Measurements from ENCODE around the gene CCDC142. TPM values are rescaled to one million over a fixed set of nuclear protein-coding genes. Genes with fewer than 3 reads are reported as not detected.

The CCDC142 gene
- polyA plus RNA-seq, 1 of the 3 experiments (the other 2 are of a cell fraction), result 8.7 TPM

- TF ChIP-seq NRF1 (IDR thresholded peaks at IDR 0.05; ENCODE audit: low read depth, low read length), result no peak
- no peak for TF ChIP-seq YY1 (IDR thresholded peaks at IDR 0.05; ENCODE audit: low read depth)
- TF ChIP-seq CTCF (IDR thresholded peaks at IDR 0.05), result no peak
- no peak for TF ChIP-seq GATA2 (CRISPR knock-in tag; IDR thresholded peaks at IDR 0.05)
- no peak; the same call in 1 of the 2 replicates for TF ChIP-seq POLR2AphosphoS5 (IDR thresholded peaks at IDR 0.05; ENCODE audit: low read depth, low read length)
- TF ChIP-seq, protein P1, sequence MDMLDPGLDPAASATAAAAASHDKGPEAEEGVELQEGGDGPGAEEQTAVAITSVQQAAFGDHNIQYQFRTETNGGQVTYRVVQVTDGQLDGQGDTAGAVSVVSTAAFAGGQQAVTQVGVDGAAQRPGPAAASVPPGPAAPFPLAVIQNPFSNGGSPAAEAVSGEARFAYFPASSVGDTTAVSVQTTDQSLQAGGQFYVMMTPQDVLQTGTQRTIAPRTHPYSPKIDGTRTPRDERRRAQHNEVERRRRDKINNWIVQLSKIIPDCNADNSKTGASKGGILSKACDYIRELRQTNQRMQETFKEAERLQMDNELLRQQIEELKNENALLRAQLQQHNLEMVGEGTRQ (IDR thresholded peaks at IDR 0.05; ENCODE audit: borderline replicate concordance, low read depth, low read length), result no peak
- TF ChIP-seq TCF12 (IDR thresholded peaks at IDR 0.05), result no peak
- TF ChIP-seq USF1 (IDR thresholded peaks at IDR 0.05; ENCODE audit: borderline replicate concordance, low read depth), result no peak
- TF ChIP-seq EZH2phosphoT487 (IDR thresholded peaks at IDR 0.05; ENCODE audit: borderline replicate concordance, low read depth), result no peak
- no peak for TF ChIP-seq ELF1 (IDR thresholded peaks at IDR 0.05)
- TF ChIP-seq RFX5 (IDR thresholded peaks at IDR 0.05; ENCODE audit: low read length), result no peak
- no peak for TF ChIP-seq GABPA (IDR thresholded peaks at IDR 0.05; ENCODE audit: low read depth)
- no peak for TF ChIP-seq TAF1 (IDR thresholded peaks at IDR 0.05; ENCODE audit: borderline replicate concordance, low read depth, low read length)
- TF ChIP-seq, protein P2, sequence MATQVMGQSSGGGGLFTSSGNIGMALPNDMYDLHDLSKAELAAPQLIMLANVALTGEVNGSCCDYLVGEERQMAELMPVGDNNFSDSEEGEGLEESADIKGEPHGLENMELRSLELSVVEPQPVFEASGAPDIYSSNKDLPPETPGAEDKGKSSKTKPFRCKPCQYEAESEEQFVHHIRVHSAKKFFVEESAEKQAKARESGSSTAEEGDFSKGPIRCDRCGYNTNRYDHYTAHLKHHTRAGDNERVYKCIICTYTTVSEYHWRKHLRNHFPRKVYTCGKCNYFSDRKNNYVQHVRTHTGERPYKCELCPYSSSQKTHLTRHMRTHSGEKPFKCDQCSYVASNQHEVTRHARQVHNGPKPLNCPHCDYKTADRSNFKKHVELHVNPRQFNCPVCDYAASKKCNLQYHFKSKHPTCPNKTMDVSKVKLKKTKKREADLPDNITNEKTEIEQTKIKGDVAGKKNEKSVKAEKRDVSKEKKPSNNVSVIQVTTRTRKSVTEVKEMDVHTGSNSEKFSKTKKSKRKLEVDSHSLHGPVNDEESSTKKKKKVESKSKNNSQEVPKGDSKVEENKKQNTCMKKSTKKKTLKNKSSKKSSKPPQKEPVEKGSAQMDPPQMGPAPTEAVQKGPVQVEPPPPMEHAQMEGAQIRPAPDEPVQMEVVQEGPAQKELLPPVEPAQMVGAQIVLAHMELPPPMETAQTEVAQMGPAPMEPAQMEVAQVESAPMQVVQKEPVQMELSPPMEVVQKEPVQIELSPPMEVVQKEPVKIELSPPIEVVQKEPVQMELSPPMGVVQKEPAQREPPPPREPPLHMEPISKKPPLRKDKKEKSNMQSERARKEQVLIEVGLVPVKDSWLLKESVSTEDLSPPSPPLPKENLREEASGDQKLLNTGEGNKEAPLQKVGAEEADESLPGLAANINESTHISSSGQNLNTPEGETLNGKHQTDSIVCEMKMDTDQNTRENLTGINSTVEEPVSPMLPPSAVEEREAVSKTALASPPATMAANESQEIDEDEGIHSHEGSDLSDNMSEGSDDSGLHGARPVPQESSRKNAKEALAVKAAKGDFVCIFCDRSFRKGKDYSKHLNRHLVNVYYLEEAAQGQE (IDR thresholded peaks at IDR 0.05; ENCODE audit: low read depth, low read length), result no peak
- no peak for TF ChIP-seq ZBTB33 (IDR thresholded peaks at IDR 0.05; ENCODE audit: borderline replicate concordance, low read depth)
- TF ChIP-seq FOXJ3 (CRISPR knock-in tag; IDR thresholded peaks at IDR 0.05), result no peak
- no peak for TF ChIP-seq TEAD4 (IDR thresholded peaks at IDR 0.05; ENCODE audit: borderline replicate concordance, insufficient read depth)
- peaks cover 0 to 16% of the 10 kb centered on the region in 2 experiments; a peak in 1 of 4 replicates for H3K4me1 ChIP-seq (ENCODE audit: control insufficient read depth in 1 of 2, insufficient read depth in 2 of 2, low read depth in 1 of 2, low read length in 1 of 2)
- no peak overlapping the region for H3K4me2 ChIP-seq
- no peaks in the 10 kb centered on the region for H4K20me1 ChIP-seq (ENCODE audit: insufficient read depth)
- H3K4me3 ChIP-seq (ENCODE audit: low read depth in 2 of 2, low read length in 1 of 2), result no peak overlapping the region
- no peak overlapping the region for H3K9ac ChIP-seq
- DNase-seq, result no peak
- H3K79me2 ChIP-seq (ENCODE audit: insufficient read depth), result no peaks in the 10 kb centered on the region
- peaks cover 6 to 39% of the 10 kb centered on the region in 2 experiments for H3K36me3 ChIP-seq (replicated peaks in 1 of 2; ENCODE audit: control insufficient read depth in 1 of 2, insufficient read depth in 2 of 2, low read length in 1 of 2)
- no peaks in the 10 kb centered on the region for H3K27me3 ChIP-seq (ENCODE audit: insufficient read depth)
- H3K27ac ChIP-seq (ENCODE audit: low read depth in 2 of 2, low read length in 1 of 2), result no peak overlapping the region
- no peak overlapping the region for H2AFZ ChIP-seq (ENCODE audit: low read depth)
- POLR2A ChIA-PET, result interaction anchor here (2.7 kb wide), 1 partner anchor 15 kb away, joined by 15 read pairs; no protein-coding TSS in a partner anchor
- H3F3A ChIP-seq (replicated peaks; ENCODE audit: insufficient read depth), result peaks cover 8% of the 10 kb centered on the region
- CTCF ChIA-PET, result no interaction called here
- 85% methylated on average over 2 of the region's 5 CpGs for WGBS (ENCODE audit: low lambda C conversion rate)
- H3K9me3 ChIP-seq, result no peaks in the 10 kb centered on the region
- no peaks in the 10 kb centered on the region for H3K9me2 ChIP-seq
Observed at GRCh38 chr2:74424995-74425406, 57.8 kb downstream of the CCDC142 start.

Data from SK-N-SH (cell line).